Pulmonary artery endothelial cell (primary cell): ENCODE results near the gene SORCS2. TPM values are rescaled to one million over a fixed set of nuclear protein-coding genes. Genes with fewer than 3 reads are reported as not detected.

Experiments used
- DNase-seq: peaks from one replicate; pipeline ENCODE4 v3.0.0-alpha.2; 2011; ENCODE audit warnings: low read depth, low spot score
- total RNA-seq: library from RNA; depleted of rRNA; stranded (reverse); fragments of >200 nt; gene quantifications from 2 replicates; pipeline ENCODE4 v1.2.3, GENCODE V29; 2014

The SORCS2 gene
- total RNA-seq, 1 donor from 2014 or later, result not detected

DNA sequence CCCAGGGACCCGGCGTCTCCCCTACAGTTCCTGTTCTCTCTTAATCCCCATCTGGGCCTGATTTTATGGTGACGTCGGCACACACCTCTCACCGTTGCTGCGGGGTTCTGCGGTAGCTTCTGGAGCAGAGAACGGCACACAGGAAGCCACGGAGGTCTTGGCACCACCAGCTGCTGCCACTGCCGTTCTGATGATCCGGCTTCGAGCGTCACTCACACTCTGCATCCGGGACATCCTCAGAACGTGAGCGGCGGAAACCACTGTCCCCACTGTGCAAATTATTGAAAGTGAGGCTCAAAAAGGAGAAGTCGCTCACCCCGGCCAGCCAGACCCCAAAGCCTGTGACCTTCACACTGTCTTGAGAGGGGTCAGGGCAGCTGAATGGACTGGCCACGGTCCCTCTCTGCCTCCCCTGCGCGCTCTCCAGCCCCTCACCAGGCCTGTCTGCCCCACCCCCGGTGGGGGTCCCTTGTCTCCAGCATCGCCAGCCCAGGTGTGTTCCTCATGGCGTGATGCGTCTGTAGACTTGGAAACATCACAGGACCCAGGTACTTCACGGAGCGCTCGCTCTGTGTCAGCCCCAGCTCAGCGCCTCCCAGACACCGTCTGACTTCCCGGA, 546.2 kb downstream of the SORCS2 start:
- no peak for DNase-seq

- DNase-seq, result no peak
Measured at GRCh38 chr4:7739077-7739917, 547.0 kb downstream of the SORCS2 start.

DNA sequence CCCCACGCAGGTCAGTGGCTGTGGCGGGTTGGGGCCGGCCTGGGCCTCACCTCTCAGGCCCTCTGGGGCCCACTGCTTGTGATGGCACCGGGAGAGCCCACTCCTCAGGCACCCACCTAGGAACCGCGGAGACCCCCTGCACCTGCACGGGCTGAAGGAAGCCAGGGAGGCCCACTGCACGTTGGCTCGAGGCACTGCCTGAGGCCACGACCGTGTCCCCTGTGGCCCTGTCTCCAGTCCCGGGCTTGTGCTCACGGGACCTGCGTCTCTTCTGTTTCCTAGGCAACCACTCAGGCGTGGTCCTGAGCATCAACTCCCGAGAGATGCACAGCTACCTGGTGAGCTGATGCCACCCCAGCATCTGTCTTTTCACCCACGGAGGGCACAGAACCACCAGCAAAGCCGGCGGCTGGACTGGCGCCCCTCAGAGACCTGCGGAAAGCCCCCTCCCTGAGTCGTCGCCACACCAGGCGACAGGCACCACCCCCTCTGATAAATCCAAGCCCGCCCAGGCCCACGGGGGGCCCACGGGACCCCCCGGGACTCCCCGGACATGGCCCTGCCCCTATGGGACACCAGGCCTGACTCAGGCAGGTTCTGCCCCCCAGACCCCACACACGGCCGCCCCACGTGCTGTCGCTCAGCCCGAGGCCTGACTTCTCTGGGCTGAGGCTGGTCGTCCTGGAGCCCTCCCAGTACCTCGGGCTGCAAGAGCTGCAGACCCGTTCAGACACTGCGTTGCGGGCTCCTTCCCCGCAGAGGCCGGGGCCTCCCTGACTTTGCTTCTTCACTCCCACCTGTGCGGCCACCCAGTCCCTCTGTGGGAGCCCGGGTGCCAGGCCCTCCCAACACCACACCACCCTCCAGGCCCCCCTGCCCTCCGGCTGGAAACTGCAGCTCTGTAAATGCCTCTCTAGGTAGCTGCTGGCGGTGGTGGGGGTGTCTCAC, 547.9 kb downstream of the SORCS2 start:
- DNase-seq, result no peak

DNA sequence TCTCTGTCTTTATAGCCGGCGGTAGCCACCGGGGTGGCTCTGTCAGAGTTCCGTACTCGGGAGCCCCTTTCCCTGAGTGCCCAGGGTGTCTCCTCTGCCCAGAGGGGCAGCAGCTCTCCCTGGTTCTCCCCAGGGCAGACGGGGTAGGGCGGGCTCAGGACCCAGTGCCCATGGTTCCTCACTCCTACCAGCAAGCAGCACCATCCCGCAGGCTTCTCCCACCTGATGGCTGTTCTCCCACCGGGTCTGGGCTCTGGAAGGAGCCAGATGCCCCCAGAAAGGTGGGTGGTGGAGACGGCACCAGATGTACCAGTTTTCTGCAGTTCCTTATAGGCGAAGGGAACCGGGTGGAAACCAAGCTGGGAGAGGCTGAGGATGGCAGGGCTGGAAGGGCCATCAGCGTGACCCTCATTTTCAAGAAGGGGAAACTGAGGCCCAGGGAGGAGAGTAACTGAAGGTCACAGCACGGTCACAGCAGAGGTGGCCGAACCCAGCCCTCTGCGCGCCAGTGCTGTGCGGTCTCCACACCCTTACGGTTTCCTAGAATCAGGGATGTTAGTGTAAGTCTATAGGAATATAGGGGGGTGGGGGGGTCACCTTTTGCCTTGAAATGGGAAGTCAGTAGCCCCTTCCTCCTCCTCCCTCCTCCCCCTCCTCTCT, 548.7 kb downstream of the SORCS2 start:
- no peak for DNase-seq

- DNase-seq, result no peak
Measured at GRCh38 chr4:7741946-7742806, 549.8 kb downstream of the SORCS2 start.

GRCh38 chr4:7742807-7743280, 550.5 kb downstream of the SORCS2 start:
- DNase-seq, result no peak

GRCh38 chr4:7744142-7744804, 551.9 kb downstream of the SORCS2 start:
- no peak for DNase-seq

GRCh38 chr4:7745301-7745885, 553.1 kb downstream of the SORCS2 start:
- no peak for DNase-seq

GRCh38 chr4:7746351-7747061, 554.2 kb downstream of the SORCS2 start:
- DNase-seq, result no peak

DNA sequence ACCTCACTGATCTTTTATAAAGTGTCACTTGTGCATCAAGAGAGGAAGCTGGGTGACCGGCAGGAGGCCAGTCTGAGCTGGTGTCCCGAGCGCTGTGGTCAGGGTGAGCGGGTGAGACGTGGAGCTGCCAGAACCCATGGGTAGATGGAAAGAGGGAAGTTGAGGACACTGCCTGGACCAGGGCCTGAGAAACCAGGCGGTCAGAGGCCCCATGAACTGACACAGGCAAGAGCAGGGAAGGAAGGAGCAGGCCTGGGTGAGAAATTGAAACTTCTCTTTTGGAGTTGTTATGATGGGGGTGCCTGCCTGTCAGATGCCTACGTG, 554.7 kb downstream of the SORCS2 start:
- DNase-seq, result no peak

GRCh38 chr4:7747566-7747965, 555.2 kb downstream of the SORCS2 start:
- DNase-seq, result no peak

DNA sequence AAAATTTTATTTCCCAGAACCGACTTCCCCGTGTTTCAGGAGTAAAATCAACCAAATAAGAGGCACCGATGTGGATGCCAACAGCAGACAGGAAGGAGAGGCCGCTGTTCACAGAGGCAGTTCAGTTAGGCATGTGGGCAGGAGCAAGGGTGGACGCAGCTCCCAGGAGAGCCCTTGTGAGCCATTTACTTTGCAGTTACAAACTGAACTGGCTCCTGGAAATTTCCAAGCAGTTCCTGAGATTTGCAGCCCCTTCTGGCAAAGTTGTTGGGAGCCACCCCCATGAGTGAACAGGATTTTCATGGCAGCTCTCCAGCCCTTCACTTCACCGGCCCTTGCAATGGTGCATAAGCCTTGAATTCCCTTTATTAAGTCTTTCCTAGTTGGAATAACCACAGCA, 558.2 kb downstream of the SORCS2 start:
- no peak for DNase-seq

DNA sequence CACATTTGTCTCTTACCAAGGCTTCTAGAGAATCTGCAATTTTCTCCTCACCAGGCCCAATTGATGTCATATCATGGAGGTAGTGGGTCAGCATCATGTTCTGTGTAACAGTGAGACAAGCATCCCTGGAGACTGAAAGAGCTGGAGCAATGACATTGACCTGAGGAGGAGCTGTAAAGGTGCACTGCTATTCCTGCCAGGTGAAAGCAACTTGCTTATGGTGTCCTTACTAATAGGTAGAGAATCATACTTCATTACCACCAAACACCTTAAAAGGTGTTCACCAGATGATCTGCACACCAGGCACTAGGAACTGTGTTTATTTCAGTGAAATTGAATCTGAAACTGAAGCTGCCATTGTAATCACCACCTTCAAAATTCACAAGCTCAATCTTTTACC, 558.6 kb downstream of the SORCS2 start:
- no peak for DNase-seq

GRCh38 chr4:7752649-7753048, 560.3 kb downstream of the SORCS2 start:
- DNase-seq, result no peak

DNA sequence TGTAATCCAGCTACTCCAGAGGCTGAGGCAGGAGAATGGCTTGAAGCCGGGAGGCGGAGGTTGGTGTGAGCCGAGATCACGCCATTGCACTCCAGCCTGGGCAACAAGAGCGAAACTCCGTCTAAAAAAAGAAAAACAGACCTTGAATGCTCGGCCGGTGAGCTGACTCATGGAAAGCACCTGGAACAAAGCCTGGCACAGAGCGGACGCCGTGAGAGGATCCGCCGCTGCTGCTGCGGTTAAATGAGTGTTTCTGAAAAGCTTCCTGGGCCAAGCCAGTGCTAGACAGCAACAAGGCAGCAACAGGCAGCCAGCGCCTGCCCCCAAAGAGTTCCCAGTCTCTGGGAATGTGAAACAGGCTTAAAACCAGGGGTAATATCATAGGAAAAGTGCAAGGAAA, 560.9 kb downstream of the SORCS2 start:
- DNase-seq, result no peak

DNA sequence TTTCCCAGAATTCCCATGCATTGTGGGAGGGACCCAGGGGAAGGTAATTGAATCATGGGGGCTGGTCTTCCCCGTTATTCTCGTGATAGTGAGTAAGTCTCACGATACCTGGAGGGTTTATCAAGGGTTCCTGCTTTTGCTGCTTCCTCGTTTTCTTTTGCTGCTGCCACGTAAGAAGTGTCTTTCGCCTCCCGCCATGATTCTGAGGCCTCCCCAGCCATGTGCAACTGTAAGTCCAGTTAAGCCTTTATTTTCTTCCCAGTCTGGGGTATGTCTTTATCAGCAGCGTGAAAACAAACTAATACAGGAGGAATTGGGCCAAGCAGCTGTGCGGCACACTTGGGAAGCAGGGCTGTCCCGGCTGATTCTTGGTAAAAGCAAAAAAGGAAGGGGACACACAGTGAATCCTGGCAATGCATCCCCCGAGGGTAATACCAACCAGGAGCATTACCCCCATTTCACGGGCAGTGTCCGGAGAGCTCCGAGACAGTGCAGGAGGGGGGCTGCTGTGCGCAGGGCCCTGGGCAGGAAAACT, 561.7 kb downstream of the SORCS2 start:
- no peak for DNase-seq

- no peak for DNase-seq
Measured at GRCh38 chr4:7754565-7755262, 562.4 kb downstream of the SORCS2 start.

- DNase-seq, result no peak
Measured at GRCh38 chr4:7755561-7755960, 563.2 kb downstream of the SORCS2 start.
